Osteoblast (primary cell): ENCODE results near the gene CCR6. TPM values are rescaled to one million over a fixed set of nuclear protein-coding genes. Genes with fewer than 3 reads are reported as not detected.

Experiments
- DNase-seq: peaks from one replicate; pipeline ENCODE4 v3.0.0; 2011; ENCODE audit warnings: low spot score, mixed read lengths; ENCODE audit not compliant: insufficient read length; ENCODE audit errors: missing footprints
- H2AFZ ChIP-seq: 2 replicates; pipeline ENCODE4 v1.6.0; 2011; ENCODE audit warnings: mild to moderate bottlenecking, low read length
- H3K27ac ChIP-seq: 2 replicates; pipeline ENCODE4 v1.5.1; 2011; ENCODE audit warnings: mild to moderate bottlenecking, low read depth, low read length, moderate library complexity
- H3K27me3 ChIP-seq: 2 replicates; pipeline ENCODE4 v1.6.0; 2012; ENCODE audit warnings: mild to moderate bottlenecking, control low read depth, inconsistent platforms, low read length, moderate library complexity; ENCODE audit not compliant: insufficient read depth
- H3K36me3 ChIP-seq: 2 replicates; pipeline ENCODE4 v1.5.1; 2011; ENCODE audit warnings: mild to moderate bottlenecking, low read length, control low read depth, moderate library complexity; ENCODE audit not compliant: insufficient read depth
- H3K4me1 ChIP-seq: 2 replicates; pipeline ENCODE4 v1.5.1; 2011; ENCODE audit warnings: mild to moderate bottlenecking, low read length, control low read depth, moderate library complexity; ENCODE audit not compliant: insufficient read depth
- H3K4me2 ChIP-seq: 2 replicates; pipeline ENCODE4 v1.6.0; 2011; ENCODE audit warnings: mild to moderate bottlenecking, low read length; ENCODE audit not compliant: insufficient read depth
- H3K4me3 ChIP-seq: fragments of 200-600 bp; sonication (generic); 3 replicates; pipeline ENCODE4 v1.5.1; 2012; ENCODE audit warnings: mild to moderate bottlenecking, low read length, inconsistent platforms; ENCODE audit not compliant: insufficient read depth
- H3K79me2 ChIP-seq: 2 replicates; pipeline ENCODE4 v1.6.0; 2012; ENCODE audit warnings: mild to moderate bottlenecking, low read length, control low read depth, inconsistent platforms; ENCODE audit not compliant: insufficient read depth
- H3K9me3 ChIP-seq: 2 replicates; pipeline ENCODE4 v1.5.1; 2011; ENCODE audit warnings: low read depth, low read length, control low read depth
- H4K20me1 ChIP-seq: 2 replicates; pipeline ENCODE4 v1.6.0; 2012; ENCODE audit warnings: mild to moderate bottlenecking, low read length, control low read depth; ENCODE audit not compliant: insufficient read depth
- CTCF ChIP-seq: IDR thresholded peaks from 2 replicates; pipeline ENCODE4 v1.5.1; 2011; ENCODE audit warnings: mild to moderate bottlenecking, low read depth, low read length, moderate library complexity; ENCODE audit errors: extremely low read depth
- total RNA-seq: library from RNA; depleted of rRNA; stranded (reverse); fragments of >200 nt; gene quantifications from 2 replicates; pipeline ENCODE4 v1.2.3, GENCODE V29; 2012

The CCR6 gene
- total RNA-seq, 1 donor: not detected

- H3K36me3 ChIP-seq: no peaks in the 10 kb centered on the region
- H3K4me1 ChIP-seq: no peaks in the 10 kb centered on the region
- no peak overlapping the region for H3K27ac ChIP-seq
- no peak for TF ChIP-seq CTCF
- no peak overlapping the region for H3K4me2 ChIP-seq
- no peak overlapping the region for H3K4me3 ChIP-seq
- H3K27me3 ChIP-seq: no peaks in the 10 kb centered on the region
- no peaks in the 10 kb centered on the region for H3K9me3 ChIP-seq
- H3K79me2 ChIP-seq: no peaks in the 10 kb centered on the region
- DNase-seq: no peak
- H4K20me1 ChIP-seq: no peaks in the 10 kb centered on the region
- no peak overlapping the region for H2AFZ ChIP-seq
These were observed 14.6 kb upstream of the CCR6 start for GRCh38 chr6:167108278-167108677.

- Histone ChIP-seq H4K20me1 (no peaks in the 10 kb centered on the region), H2AFZ (no peak overlapping the region), H3K27me3 (no peaks in the 10 kb centered on the region), H3K27ac (no peak overlapping the region), H3K4me3 (no peak overlapping the region), H3K4me1 (no peaks in the 10 kb centered on the region), H3K9me3 (no peaks in the 10 kb centered on the region), H3K36me3 (no peaks in the 10 kb centered on the region), H3K4me2 (no peak overlapping the region), H3K79me2 (no peaks in the 10 kb centered on the region)
- no peak for TF ChIP-seq CTCF
- no peak for DNase-seq
These were observed 13.2 kb upstream of the CCR6 start for GRCh38 chr6:167109651-167110050.

GRCh38 chr6:167111597-167111996, 11.3 kb upstream of the CCR6 start:
- no peak overlapping the region for H3K4me2 ChIP-seq
- no peaks in the 10 kb centered on the region for H3K9me3 ChIP-seq

GRCh38 chr6:167112421-167112820, 10.5 kb upstream of the CCR6 start:
- no peak for TF ChIP-seq CTCF
- no peak overlapping the region for H3K4me2 ChIP-seq
- H2AFZ ChIP-seq: no peak overlapping the region
- peak; percentile 74 for DNase-seq
- H3K27ac ChIP-seq: no peak overlapping the region
- no peak overlapping the region for H3K4me3 ChIP-seq
- no peaks in the 10 kb centered on the region for H3K27me3 ChIP-seq
- H3K9me3 ChIP-seq: no peaks in the 10 kb centered on the region
- no peaks in the 10 kb centered on the region for H3K36me3 ChIP-seq
- H3K79me2 ChIP-seq: no peaks in the 10 kb centered on the region
- H3K4me1 ChIP-seq: no peaks in the 10 kb centered on the region
- H4K20me1 ChIP-seq: no peaks in the 10 kb centered on the region

More at GRCh38 chr6:167111597-167111996, 11.3 kb upstream of the CCR6 start:
- no peaks in the 10 kb centered on the region for H3K27me3 ChIP-seq
- DNase-seq: no peak
- no peak overlapping the region for H2AFZ ChIP-seq
- H4K20me1 ChIP-seq: no peaks in the 10 kb centered on the region
- H3K4me1 ChIP-seq: no peaks in the 10 kb centered on the region
- H3K79me2 ChIP-seq: no peaks in the 10 kb centered on the region
- H3K4me3 ChIP-seq: no peak overlapping the region
- no peaks in the 10 kb centered on the region for H3K36me3 ChIP-seq
- no peak overlapping the region for H3K27ac ChIP-seq
- no peak for TF ChIP-seq CTCF
